HEK293T (cell line): ENCODE data around the gene BASP1.

ENCODE experiments used
- CTCF ChIA-PET: fragments of 350-600 bp; formaldehyde crosslinking; extraction: SDS; loops from one replicate; lab custom pipeline; 2021; ENCODE audit warnings: antibody characterized with exemption, inconsistent platforms; lab: Yijun Ruan, JAX
- POLR2A ChIA-PET: fragments of 350-600 bp; formaldehyde crosslinking; extraction: SDS; loops from one replicate; lab custom pipeline; 2020; ENCODE audit warnings: antibody characterized with exemption, inconsistent platforms; lab: Yijun Ruan, JAX
- DNase-seq: peaks from one replicate; pipeline ENCODE4 v3.0.0; 2012; ENCODE audit warnings: mixed read lengths; ENCODE audit errors: extremely low spot score
- ARNT ChIP-seq: fragments of 450-650 bp; IDR thresholded peaks from 2 replicates; pipeline ENCODE4 v1.6.1; 2017; ENCODE audit warnings: mild to moderate bottlenecking
- BHLHE40 ChIP-seq: fragments of 450-650 bp; IDR thresholded peaks from 2 replicates; pipeline ENCODE4 v1.6.1; 2016; ENCODE audit warnings: mild to moderate bottlenecking, moderate library complexity, borderline replicate concordance
- CTBP1 ChIP-seq: fragments of 450-650 bp; IDR thresholded peaks from 2 replicates; pipeline ENCODE4 v1.6.1; 2016; ENCODE audit warnings: borderline replicate concordance
- ELF4 ChIP-seq: fragments of 450-650 bp; IDR thresholded peaks from 2 replicates; pipeline ENCODE4 v1.6.1; 2017; ENCODE audit warnings: antibody characterized with exemption
- FOXA1 ChIP-seq: fragments of 450-650 bp; IDR thresholded peaks from 2 replicates; pipeline ENCODE4 v1.6.1; 2016; ENCODE audit warnings: mild to moderate bottlenecking
- FOXK2 ChIP-seq: fragments of 450-650 bp; IDR thresholded peaks from 2 replicates; pipeline ENCODE4 v1.6.1; 2016; ENCODE audit warnings: mild to moderate bottlenecking
- FOXM1 ChIP-seq: fragments of 450-650 bp; IDR thresholded peaks from 2 replicates; pipeline ENCODE4 v1.6.1; 2017; ENCODE audit warnings: mild to moderate bottlenecking, borderline replicate concordance
- HDGF ChIP-seq: fragments of 450-650 bp; IDR thresholded peaks from 2 replicates; pipeline ENCODE4 v1.6.1; 2017; ENCODE audit warnings: antibody characterized with exemption, borderline replicate concordance
- L3MBTL2 ChIP-seq: fragments of 450-650 bp; conservative IDR thresholded peaks from 2 replicates; pipeline ENCODE4 v1.6.1; 2016; ENCODE audit warnings: mild to moderate bottlenecking
- LEF1 ChIP-seq: fragments of 450-650 bp; IDR thresholded peaks from 2 replicates; pipeline ENCODE4 v1.6.1; 2017; ENCODE audit warnings: mild to moderate bottlenecking, borderline replicate concordance
- NFRKB ChIP-seq: fragments of 450-650 bp; IDR thresholded peaks from 2 replicates; pipeline ENCODE4 v1.6.1; 2016; ENCODE audit warnings: mild to moderate bottlenecking, moderate library complexity
- PKNOX1 ChIP-seq: fragments of 450-650 bp; IDR thresholded peaks from 2 replicates; pipeline ENCODE4 v1.6.1; 2016
- SP1 ChIP-seq: fragments of 450-650 bp; IDR thresholded peaks from 2 replicates; pipeline ENCODE4 v1.6.1; 2017
- SUZ12 ChIP-seq: fragments of 450-650 bp; IDR thresholded peaks from 2 replicates; pipeline ENCODE4 v1.6.1; 2016; ENCODE audit warnings: mild to moderate bottlenecking
- TARDBP ChIP-seq: fragments of 450-650 bp; IDR thresholded peaks from 2 replicates; pipeline ENCODE4 v1.6.1; 2016
- ZNF384 ChIP-seq: fragments of 450-650 bp; IDR thresholded peaks from 2 replicates; pipeline ENCODE4 v1.6.1; 2016

Gene BASP1

GRCh38 chr5:17222664-17223063 is 5.2 kb downstream of the BASP1 start:
- no peak for TF ChIP-seq FOXM1
- no peak for TF ChIP-seq BHLHE40
- TF ChIP-seq FOXA1: no peak
- TF ChIP-seq ELF4: no peak
- no peak for TF ChIP-seq SP1
- CTCF ChIA-PET: no interaction called here
- no peak for DNase-seq
- POLR2A ChIA-PET: no interaction called here

- ChIA-PET POLR2A (no interaction called here), CTCF (no interaction called here)
- TF ChIP-seq CTBP1: no peak
- TF ChIP-seq NFRKB: no peak
- no peak for TF ChIP-seq L3MBTL2
- TF ChIP-seq ARNT: no peak
- no peak for TF ChIP-seq SP1
- TF ChIP-seq TARDBP: no peak
- DNase-seq: no peak
Measured at GRCh38 chr5:17223367-17224185, 6.1 kb downstream of the BASP1 start.

GRCh38 chr5:17224858-17225511 is 7.6 kb downstream of the BASP1 start:
- CTCF ChIA-PET: interaction anchor here (1.3 kb wide), 1 partner anchor 12 kb away, joined by 3 read pairs; no protein-coding TSS in a partner anchor
- no peak for TF ChIP-seq ZNF384
- TF ChIP-seq TARDBP: no peak
- TF ChIP-seq ELF4: no peak
- no peak for TF ChIP-seq SUZ12
- no peak for TF ChIP-seq BHLHE40
- TF ChIP-seq ARNT: no peak
- no peak for TF ChIP-seq FOXK2
- no peak for TF ChIP-seq SP1
- TF ChIP-seq HDGF: no peak
- TF ChIP-seq LEF1: no peak
- TF ChIP-seq NFRKB: no peak
- no peak for TF ChIP-seq CTBP1
- TF ChIP-seq L3MBTL2: no peak
- no peak for TF ChIP-seq FOXA1
- TF ChIP-seq PKNOX1: no peak
- no peak for DNase-seq
- POLR2A ChIA-PET: no interaction called here

- no peak for DNase-seq
- POLR2A ChIA-PET: no interaction called here
- TF ChIP-seq FOXM1: no peak
- TF ChIP-seq NFRKB: no peak
- no peak for TF ChIP-seq CTBP1
- no peak for TF ChIP-seq ARNT
- TF ChIP-seq PKNOX1: no peak
- CTCF ChIA-PET: interaction anchor here (1.3 kb wide), 1 partner anchor 12 kb away, joined by 3 read pairs; no protein-coding TSS in a partner anchor
Measured at GRCh38 chr5:17225520-17225919, 8.1 kb downstream of the BASP1 start.

GRCh38 chr5:17227868-17228267 is 10.4 kb downstream of the BASP1 start:
- ChIA-PET CTCF (interaction anchor here (0.7 kb wide), 1 partner anchor 91 kb away, joined by 3 read pairs; no protein-coding TSS in a partner anchor), POLR2A (no interaction called here)
- TF ChIP-seq ARNT (no peak), NFRKB (no peak), FOXM1 (no peak), ZNF384 (no peak), L3MBTL2 (no peak), CTBP1 (no peak), HDGF (no peak), TARDBP (no peak), FOXA1 (no peak), ELF4 (no peak), SUZ12 (no peak), FOXK2 (no peak), BHLHE40 (no peak), PKNOX1 (no peak)
- DNase-seq: no peak

GRCh38 chr5:17228821-17229291 is 11.4 kb downstream of the BASP1 start:
- no peak for TF ChIP-seq SUZ12
- no peak for TF ChIP-seq SP1
- no peak for TF ChIP-seq ARNT
- TF ChIP-seq L3MBTL2: no peak
- no peak for TF ChIP-seq FOXM1
- POLR2A ChIA-PET: no interaction called here
- no peak for DNase-seq
- CTCF ChIA-PET: interaction anchor here (1.8 kb wide), 1 partner anchor 12 kb away, joined by 5 read pairs; no protein-coding TSS in a partner anchor
